Epithelial cell of esophagus (primary cell): ENCODE data around the gene HIKESHI.

Experiments
- DNase-seq: peaks from one replicate; pipeline ENCODE4 v3.0.0; 2010; ENCODE audit warnings: low read depth
- H3K4me3 ChIP-seq: 2 replicates; pipeline ENCODE4 v1.5.1; 2011; ENCODE audit warnings: mild to moderate bottlenecking, low read length, control low read depth
- CTCF ChIP-seq: IDR thresholded peaks from 2 replicates; pipeline ENCODE4 v1.5.1; 2011; ENCODE audit warnings: low read depth, mild to moderate bottlenecking, low read length, control low read depth, inconsistent platforms; ENCODE audit not compliant: insufficient read depth; ENCODE audit errors: missing control alignments

Gene HIKESHI

GRCh38 chr11:86264649-86265048 is 37.4 kb upstream of the HIKESHI start:
- DNase-seq = no peak
- no peak for TF ChIP-seq CTCF
- H3K4me3 ChIP-seq = no peak overlapping the region

- no peak overlapping the region for H3K4me3 ChIP-seq
- no peak for DNase-seq
- TF ChIP-seq CTCF = no peak
These were observed 36.8 kb upstream of the HIKESHI start for GRCh38 chr11:86265194-86265593.

- DNase-seq = no peak
- H3K4me3 ChIP-seq = no peak overlapping the region
- TF ChIP-seq CTCF = no peak
These were observed 32.4 kb upstream of the HIKESHI start for GRCh38 chr11:86269645-86270044.

- no peak for TF ChIP-seq CTCF
- DNase-seq = no peak
- H3K4me3 ChIP-seq = no peak overlapping the region
These were observed 27.5 kb upstream of the HIKESHI start for GRCh38 chr11:86274503-86274902.

- no peak for DNase-seq
- no peak for TF ChIP-seq CTCF
- H3K4me3 ChIP-seq = no peak overlapping the region
These were observed 27.0 kb upstream of the HIKESHI start for GRCh38 chr11:86274999-86275398.

- no peak for DNase-seq
These were observed 26.3 kb upstream of the HIKESHI start for GRCh38 chr11:86275493-86276370.

More at GRCh38 chr11:86275493-86276370, 26.3 kb upstream of the HIKESHI start:
- no peak overlapping the region for H3K4me3 ChIP-seq
- no peak for TF ChIP-seq CTCF
